Endodermal cell (in vitro differentiated cells): ENCODE data around the gene BARX2. TPM values are rescaled to one million over a fixed set of nuclear protein-coding genes. Genes with fewer than 3 reads are reported as not detected.

ENCODE experiments used
- DNase-seq: peaks from one replicate; pipeline ENCODE4 v3.0.0-alpha.2; 2017
- H3K27ac ChIP-seq: 2 replicates; pipeline ENCODE4 v1.5.1; 2013; ENCODE audit warnings: mild to moderate bottlenecking, low read depth, low read length, moderate library complexity
- H3K27me3 ChIP-seq: 2 replicates; pipeline ENCODE4 v1.6.1; 2013; ENCODE audit warnings: mild to moderate bottlenecking, low read length, moderate library complexity; ENCODE audit not compliant: insufficient read depth, control insufficient read depth, poor library complexity, severe bottlenecking
- H3K36me3 ChIP-seq: 2 replicates; pipeline ENCODE4 v1.7.0; 2013; ENCODE audit warnings: mild to moderate bottlenecking, low read length, moderate library complexity; ENCODE audit not compliant: control insufficient read depth, insufficient read depth
- H3K4me1 ChIP-seq: one replicate; pipeline ENCODE4 v1.7.0; 2013; ENCODE audit warnings: low read length; ENCODE audit not compliant: control insufficient read depth, insufficient read depth
- H3K4me3 ChIP-seq: 2 replicates; pipeline ENCODE4 v1.5.1; 2013; ENCODE audit warnings: mild to moderate bottlenecking, low read length, moderate library complexity
- H3K9ac ChIP-seq: 2 replicates; pipeline ENCODE4 v1.6.1; 2013; ENCODE audit warnings: mild to moderate bottlenecking, low read length, moderate library complexity; ENCODE audit not compliant: poor library complexity, severe bottlenecking; ENCODE audit errors: extremely low read depth
- H3K9me3 ChIP-seq: 2 replicates; pipeline ENCODE4 v1.6.1; 2013; ENCODE audit warnings: mild to moderate bottlenecking, low read length, moderate library complexity; ENCODE audit not compliant: control insufficient read depth
- H3K27ac Mint-ChIP-seq: 2 replicates; pipeline ENCODE4 v1.8.0; 2020; ENCODE audit warnings: mixed read lengths
- H3K27me3 Mint-ChIP-seq: 2 replicates; pipeline ENCODE4 v1.8.0; 2021; ENCODE audit warnings: mild to moderate bottlenecking, mixed read lengths; ENCODE audit not compliant: insufficient read depth
- H3K36me3 Mint-ChIP-seq: 2 replicates; pipeline ENCODE4 v1.8.0; 2020; ENCODE audit warnings: low read depth, mixed read lengths
- H3K4me1 Mint-ChIP-seq: 2 replicates; pipeline ENCODE4 v1.8.0; 2020; ENCODE audit warnings: mixed read lengths
- H3K4me3 Mint-ChIP-seq: 2 replicates; pipeline ENCODE4 v1.8.0; 2020; ENCODE audit warnings: mild to moderate bottlenecking, moderate library complexity, mixed read lengths
- H3K9me3 Mint-ChIP-seq: 2 replicates; pipeline ENCODE4 v1.8.0; 2020; ENCODE audit warnings: mild to moderate bottlenecking, mixed read lengths
- CTCF ChIP-seq: fragments of 200-600 bp; sonication (generic); conservative IDR thresholded peaks from 2 replicates; pipeline ENCODE4 v1.5.0; 2021; ENCODE audit warnings: antibody characterized with exemption, mild to moderate bottlenecking
- WGBS, 2 experiments: methylation state at CpG; one replicate each; pipeline versions ENCODE4 v1.1.5 to v1.1.7; 2013; ENCODE audit warnings: missing lambda C conversion rate in 2 of 2, mixed read lengths in 1 of 2; ENCODE audit not compliant: insufficient coverage in 1 of 2, insufficient read length in 1 of 2; 5-methylcytosine and 5-hydroxymethylcytosine counted together
- total RNA-seq, 2 donors: library from RNA; stranded (reverse); fragmentation: NEBNext Ultra II Directional in 1 of 2; extraction: Animal tissue kit (Norgen Biotek cat#: 25700) in 1 of 2; gene quantifications; 2 replicates in 1 of 2; 3 replicates in 1 of 2; pipeline ENCODE4 v1.2.1, GENCODE V29; 2021

The BARX2 gene
- total RNA-seq, 2 donors from 2014 or later, result not detected

GRCh38 chr11:129364143-129364654, 11.4 kb upstream of the BARX2 start:
- Mint-ChIP-seq H3K9me3 (peaks cover 5% of the 10 kb centered on the region), H3K36me3 (no peaks in the 10 kb centered on the region), H3K27ac (no peak overlapping the region), H3K27me3 (peaks cover 37% of the 10 kb centered on the region), H3K4me3 (no peak overlapping the region), H3K4me1 (no peaks in the 10 kb centered on the region)
- Histone ChIP-seq H3K36me3 (no peaks in the 10 kb centered on the region), H3K27ac (no peak overlapping the region), H3K4me3 (no peak overlapping the region), H3K9me3 (peaks cover 8% of the 10 kb centered on the region), H3K4me1 (no peaks in the 10 kb centered on the region), H3K27me3 (peaks cover 40% of the 10 kb centered on the region), H3K9ac (no peak overlapping the region)
- peak; percentile 100 for TF ChIP-seq CTCF
- WGBS, 2 experiments, result 0 to 9% methylated on average over 4 to 19 of the region's 19 CpGs
- peak; percentile 96 for DNase-seq

DNA sequence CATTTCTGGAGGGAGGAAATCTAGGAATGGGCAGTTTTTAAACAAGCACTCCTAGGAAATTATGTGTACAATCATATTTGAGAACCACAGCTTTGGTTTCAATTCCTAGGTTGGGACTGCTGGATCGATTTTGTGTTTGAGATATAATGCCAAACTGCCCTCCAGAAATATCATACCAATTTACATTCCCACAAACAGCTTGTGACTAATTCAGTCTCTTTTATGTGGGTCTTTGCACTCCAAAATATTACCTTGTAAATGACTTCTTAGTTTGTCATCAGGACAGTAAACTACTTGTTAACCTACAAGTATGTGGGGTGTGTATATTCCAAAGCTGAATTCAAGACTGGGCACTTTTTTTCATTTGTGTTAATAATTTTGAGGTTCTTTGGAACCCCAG, 9.8 kb upstream of the BARX2 start:
- H3K9ac ChIP-seq, result no peak overlapping the region

GRCh38 chr11:129366737-129367597, 8.7 kb upstream of the BARX2 start:
- Mint-ChIP-seq H3K4me3 (no peak overlapping the region), H3K27me3 (peaks cover 65% of the 10 kb centered on the region), H3K36me3 (no peaks in the 10 kb centered on the region), H3K4me1 (no peaks in the 10 kb centered on the region), H3K9me3 (no peaks in the 10 kb centered on the region), H3K27ac (no peak overlapping the region)
- 88 to 93% methylated on average over 9 to 13 of the region's 13 CpGs for WGBS, 2 experiments
- H3K27ac ChIP-seq, result no peak overlapping the region
- H3K36me3 ChIP-seq, result no peaks in the 10 kb centered on the region
- no peaks in the 10 kb centered on the region for H3K4me1 ChIP-seq
- peaks cover 68% of the 10 kb centered on the region for H3K27me3 ChIP-seq
- no peak overlapping the region for H3K4me3 ChIP-seq
- no peak for TF ChIP-seq CTCF
- DNase-seq, result no peak
- H3K9ac ChIP-seq, result no peak overlapping the region
- no peaks in the 10 kb centered on the region for H3K9me3 ChIP-seq

More for the DNA sequence above, 9.8 kb upstream of the BARX2 start:
- Mint-ChIP-seq H3K36me3 (no peaks in the 10 kb centered on the region), H3K27ac (no peak overlapping the region), H3K27me3 (peaks cover 53% of the 10 kb centered on the region), H3K4me1 (no peaks in the 10 kb centered on the region), H3K9me3 (no peaks in the 10 kb centered on the region), H3K4me3 (no peak overlapping the region)
- H3K4me1 ChIP-seq, result no peaks in the 10 kb centered on the region
- no peak overlapping the region for H3K4me3 ChIP-seq
- no peaks in the 10 kb centered on the region for H3K36me3 ChIP-seq
- 100% methylated on average over 1 of the region's 1 CpG; no CpG with 5 or more reads in 1 of the 2 experiments for WGBS, 2 experiments
- no peak overlapping the region for H3K27ac ChIP-seq
- TF ChIP-seq CTCF, result no peak
- peaks cover 56% of the 10 kb centered on the region for H3K27me3 ChIP-seq
- DNase-seq, result no peak
- no peaks in the 10 kb centered on the region for H3K9me3 ChIP-seq
